GDM1 (cell line): ENCODE data around the gene TTC21A.

Source experiments
- DNase-seq: peaks from one replicate; lab custom pipeline; 2025; lab: John Stamatoyannopoulos, UW

TTC21A gene

DNA sequence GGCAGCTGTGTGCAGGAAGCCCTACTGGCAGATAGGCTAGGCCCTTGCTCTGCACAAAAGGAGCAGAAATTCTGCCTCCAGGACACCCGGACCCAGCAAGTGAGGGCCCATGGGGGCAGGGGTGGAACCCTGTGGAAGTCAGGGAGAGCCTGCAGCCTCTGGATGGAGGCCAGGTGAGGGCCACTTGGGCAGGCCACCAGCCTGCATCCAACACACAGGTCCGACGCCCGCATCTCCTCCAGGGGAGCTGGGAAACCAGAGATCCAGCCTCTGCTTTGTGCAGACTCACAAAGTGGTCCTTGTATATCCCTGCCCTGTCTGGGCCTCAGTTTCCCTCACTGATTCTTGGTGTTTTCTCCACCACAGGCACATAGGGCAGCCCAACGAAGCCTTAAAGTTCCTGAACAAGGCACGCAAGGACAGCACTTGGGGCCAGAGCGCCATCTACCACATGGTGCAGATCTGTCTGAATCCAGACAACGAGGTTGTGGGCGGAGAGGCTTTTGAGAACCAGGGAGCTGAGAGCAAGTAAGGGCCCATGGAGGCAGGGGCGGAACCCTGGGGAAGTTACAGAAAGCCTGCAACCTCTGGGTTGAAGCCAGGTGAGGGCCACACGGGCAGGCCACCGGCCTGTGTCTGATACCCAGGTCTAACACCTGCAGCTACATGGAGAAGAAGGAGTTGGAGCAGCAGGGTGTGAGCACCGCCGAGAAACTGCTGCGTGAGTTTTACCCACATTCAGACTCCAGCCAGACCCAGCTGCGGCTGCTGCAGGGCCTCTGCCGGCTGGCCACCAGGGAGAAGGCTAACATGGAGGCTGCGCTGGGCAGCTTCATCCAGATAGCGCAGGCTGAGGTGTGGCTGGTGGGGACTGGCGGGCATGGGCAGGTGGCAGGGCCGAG is 29.3 kb downstream of the TTC21A start:
- no peak for DNase-seq

DNA sequence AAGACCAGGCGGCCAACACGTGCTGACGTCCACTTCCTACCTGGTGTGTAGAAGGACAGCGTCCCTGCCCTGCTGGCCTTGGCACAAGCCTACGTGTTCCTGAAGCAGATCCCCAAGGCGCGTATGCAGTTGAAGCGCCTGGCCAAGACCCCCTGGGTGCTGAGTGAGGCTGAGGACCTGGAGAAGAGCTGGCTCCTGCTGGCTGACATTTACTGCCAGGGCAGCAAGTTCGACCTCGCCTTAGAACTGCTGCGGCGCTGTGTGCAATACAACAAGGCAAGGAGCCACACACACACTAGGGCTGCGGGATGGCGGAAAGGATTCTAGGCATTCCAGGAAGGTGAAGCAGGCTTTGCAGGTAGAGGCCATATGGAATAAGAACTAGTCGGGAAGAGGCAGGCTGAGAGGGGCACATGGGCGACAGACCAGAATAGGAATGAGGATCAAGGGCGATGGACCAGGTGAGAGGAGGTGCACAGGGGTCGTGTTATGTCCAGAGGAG is 30.0 kb downstream of the TTC21A start:
- no peak for DNase-seq

DNA sequence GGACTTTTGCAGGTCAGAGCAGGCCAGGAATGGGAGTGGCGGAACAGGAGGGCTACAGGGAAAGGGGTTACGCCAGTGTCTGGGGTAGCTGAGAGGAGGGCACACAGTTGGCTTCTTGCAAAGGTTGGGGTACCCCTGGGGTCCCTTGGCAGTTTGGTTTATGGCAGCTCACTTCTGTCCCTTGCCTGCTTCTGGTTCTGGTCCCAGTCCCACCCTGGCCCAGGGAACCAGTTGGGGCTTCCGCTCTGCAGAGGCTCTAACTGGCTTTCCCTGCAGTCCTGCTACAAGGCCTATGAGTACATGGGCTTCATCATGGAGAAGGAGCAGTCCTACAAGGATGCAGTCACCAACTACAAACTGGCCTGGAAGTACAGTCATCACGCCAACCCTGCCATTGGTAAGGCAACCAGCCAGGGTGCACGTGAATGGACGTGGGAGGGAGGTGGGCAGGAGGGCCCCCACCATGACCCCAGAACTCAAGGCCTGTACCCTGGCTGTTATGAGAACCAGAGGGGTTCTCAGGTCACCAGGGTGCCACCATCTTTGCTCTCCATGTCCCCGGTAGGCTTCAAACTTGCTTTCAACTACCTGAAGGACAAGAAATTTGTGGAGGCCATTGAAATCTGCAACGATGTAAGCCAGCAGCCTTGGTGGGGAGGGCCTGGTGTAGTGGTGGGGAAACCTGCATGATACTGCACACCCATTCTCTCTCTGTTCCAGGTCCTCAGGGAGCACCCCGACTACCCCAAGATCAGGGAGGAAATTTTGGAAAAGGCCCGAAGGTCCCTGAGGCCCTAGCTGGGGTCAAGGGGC is 30.7 kb downstream of the TTC21A start:
- no peak for DNase-seq

DNA sequence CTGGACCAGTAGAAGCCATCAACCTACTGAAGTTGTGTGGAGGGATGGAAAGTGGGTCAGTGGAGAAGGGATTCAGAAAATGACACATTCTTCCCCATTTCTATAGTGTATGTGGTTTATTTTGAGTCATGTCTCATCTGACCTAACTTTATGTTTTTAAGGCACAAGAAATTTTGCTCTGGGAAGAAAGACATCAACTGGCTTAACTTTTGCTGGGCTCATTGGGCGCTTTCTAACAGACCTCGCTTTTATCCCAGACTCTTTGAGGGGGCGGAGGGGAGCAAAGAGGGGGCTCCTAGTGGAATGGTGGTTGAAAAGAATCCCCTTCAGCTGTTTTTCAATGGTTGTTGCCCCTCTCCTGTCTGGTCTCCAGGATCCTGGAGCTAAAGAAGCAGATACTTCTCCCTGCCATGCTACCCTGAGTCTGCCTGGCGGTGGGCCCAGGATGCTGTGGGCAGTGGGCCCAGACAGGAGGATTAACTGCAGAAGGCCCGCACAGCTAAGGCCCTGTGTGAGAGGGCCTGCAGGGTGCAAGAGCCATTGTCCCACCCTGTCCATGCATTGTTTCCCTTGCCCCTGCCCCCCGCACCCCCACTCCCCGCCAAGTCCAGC is 31.4 kb downstream of the TTC21A start:
- DNase-seq = no peak

DNA sequence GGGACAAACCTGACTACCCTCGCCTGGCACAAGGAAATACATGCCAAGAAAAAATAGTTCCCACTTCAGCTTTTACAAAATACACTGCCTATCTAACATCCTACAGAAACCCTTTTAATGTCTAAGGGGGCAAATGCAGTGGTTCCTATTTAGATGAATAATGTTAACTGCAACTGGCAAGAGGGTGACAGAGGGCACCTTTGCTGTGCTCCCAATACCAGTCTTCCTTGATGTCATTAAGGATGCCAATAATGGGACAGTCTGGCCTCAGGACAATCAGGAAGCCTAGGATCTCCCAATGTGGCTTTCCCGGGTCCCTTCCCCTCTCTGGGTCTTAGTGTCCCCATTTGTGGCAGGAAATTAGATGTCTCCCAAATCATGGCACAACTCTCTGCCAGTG is 32.0 kb downstream of the TTC21A start:
- DNase-seq = no peak

DNA sequence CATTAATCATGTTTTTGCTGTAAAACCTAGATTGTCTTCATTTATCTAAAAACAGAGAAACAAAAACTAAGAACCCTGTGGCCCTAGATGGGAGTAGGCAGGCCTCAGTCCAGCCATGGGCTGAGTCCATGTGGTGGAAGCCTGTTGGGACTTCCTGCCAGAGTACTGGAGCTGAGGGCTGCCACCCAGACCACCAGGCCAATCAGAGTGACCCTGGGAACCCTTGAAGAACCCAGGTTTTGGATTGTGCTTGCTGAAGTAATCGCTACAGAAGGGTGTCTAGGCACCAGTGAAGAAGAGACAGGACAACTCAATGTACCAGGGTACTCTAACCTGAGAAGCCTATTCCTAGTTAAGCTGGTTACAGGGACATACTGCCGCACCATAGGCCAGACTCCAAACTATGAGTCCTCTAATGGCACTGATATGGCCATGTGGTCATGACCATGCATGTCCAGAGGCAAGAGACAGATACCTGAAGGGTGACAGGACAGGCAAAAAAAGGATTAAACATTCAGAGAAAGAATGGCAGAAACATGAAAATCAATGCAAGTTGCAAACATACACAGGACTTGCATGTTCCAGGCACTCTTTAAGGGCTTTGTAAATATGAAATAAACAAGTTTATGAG is 33.0 kb downstream of the TTC21A start:
- no peak for DNase-seq

DNA sequence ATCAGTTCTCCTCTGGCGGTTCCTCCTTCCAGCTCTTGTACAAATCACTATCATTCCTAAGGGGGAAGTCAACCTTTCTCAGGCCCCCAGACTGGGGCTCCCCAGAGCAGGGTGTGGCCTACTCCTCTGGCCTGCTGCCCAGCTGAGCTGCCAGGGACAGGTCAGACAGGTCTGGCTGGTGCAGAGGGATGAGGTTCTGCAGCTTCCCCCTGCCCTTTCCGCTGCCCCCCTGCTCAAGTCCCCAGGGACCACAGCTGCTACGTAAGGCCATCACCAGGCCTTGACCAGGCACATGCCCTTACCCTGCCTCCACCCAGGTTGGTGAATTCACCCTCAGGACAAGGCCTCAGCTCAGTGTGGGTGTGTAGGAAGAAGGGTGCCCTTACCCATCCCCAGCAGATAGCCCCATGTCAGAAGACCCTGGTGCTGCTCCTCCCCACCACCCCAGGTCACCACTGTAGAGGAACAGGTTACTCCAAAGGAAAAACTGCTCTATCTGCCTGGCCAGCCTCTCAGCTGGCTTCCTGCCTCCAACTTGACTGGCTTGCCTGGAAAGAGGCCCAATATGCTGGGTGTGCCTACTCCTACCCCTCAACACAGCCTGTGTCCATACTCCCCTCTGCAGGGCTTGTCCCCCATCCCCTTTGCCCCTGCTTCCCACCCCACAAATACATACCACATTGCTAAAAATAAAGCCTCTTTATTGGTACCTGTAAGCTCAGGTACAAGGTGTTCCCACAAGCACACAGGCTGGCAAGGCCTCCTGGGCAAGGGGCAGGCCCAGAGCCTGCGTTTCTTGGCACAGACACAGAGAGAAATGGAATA is 33.9 kb downstream of the TTC21A start:
- no peak for DNase-seq

DNA sequence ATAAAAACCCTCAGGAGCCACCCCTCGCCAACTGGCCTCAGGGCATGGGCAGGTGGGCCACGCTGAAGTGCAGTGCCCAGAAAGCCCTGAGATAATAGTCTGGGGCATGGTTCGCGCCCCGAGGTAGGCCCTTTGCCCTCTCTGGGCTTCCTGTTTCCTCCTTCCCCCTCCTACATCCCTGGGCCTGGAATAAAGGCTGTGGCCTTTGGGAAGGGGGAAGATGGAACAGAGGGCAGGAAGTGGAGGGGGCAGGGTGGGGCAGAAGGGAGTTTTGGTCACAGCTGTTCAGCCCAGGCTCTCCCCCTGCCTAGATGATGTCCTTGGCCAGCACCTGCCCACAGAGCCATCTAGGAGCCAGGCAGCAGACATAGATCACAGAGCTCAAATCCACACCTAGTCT is 34.6 kb downstream of the TTC21A start:
- DNase-seq = no peak

DNA sequence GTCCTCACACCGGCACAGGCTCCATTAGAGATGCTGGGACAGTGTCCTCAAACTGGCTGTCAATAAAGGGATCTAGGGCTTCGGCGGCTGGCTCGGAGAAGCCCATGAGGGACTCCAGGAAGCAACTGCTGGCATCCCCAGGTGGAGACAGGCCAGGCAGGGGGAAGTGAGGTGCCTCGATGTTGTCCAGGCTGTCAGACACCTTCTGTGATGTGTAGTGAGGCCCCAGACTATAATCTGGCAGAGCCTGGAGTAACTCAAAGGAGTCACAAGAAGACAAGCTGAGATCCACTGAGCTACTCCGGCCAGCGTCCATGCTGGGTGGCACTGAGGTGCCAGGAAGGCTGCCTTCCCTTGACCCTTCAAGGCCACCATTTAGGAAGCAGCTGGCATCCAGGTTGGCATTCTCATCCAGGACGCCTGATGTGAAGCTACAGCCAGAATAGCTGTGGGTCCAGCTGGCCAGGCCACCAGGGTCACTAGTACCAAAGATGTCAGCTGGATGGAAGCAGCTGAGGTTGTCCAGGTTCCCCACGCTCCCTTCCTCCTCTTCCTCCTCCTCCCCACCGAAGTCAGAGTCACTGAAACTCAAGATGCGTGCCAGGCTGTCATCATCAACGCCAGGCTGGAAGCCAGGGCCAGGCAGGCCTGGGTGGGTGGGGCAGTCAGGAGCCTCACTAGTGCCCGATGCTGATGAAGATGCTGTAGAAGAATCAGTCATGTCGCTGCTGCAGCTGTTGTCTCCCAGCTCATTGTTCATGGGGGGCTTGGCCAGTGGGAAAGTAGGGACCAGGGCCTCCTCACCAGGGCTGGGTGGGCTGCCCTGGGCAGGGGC is 35.8 kb downstream of the TTC21A start:
- no peak for DNase-seq

DNA sequence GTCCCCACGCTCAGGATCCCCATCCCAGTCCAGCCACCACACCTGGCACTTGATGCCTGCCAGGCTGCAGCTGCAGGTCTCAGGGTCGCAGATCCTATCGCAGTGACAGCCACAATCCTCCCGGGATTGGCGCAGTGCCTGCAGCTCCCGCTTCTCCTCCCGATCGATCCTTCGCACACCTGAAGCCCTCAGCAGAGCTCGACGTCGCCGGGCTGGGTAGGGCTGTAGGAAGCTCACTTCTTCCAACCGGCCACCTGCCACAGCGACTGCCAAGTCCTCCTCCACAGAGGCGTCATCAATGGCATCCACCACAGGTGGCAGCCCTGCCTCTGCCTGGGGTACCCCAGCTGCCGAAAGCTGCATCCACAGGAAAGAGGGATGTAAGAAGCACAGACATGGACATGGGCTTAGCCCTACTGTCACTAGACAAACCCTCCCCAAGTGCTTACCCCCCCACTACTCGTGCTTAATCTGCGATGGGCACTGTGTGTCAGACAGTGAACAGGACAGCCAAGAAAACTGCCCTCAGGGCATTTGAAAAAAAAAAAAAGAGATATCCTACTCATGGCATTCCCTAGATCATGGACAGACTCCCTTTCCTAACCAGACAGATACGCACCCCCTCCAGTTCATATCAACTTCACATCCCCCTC is 36.7 kb downstream of the TTC21A start:
- no peak for DNase-seq

DNA sequence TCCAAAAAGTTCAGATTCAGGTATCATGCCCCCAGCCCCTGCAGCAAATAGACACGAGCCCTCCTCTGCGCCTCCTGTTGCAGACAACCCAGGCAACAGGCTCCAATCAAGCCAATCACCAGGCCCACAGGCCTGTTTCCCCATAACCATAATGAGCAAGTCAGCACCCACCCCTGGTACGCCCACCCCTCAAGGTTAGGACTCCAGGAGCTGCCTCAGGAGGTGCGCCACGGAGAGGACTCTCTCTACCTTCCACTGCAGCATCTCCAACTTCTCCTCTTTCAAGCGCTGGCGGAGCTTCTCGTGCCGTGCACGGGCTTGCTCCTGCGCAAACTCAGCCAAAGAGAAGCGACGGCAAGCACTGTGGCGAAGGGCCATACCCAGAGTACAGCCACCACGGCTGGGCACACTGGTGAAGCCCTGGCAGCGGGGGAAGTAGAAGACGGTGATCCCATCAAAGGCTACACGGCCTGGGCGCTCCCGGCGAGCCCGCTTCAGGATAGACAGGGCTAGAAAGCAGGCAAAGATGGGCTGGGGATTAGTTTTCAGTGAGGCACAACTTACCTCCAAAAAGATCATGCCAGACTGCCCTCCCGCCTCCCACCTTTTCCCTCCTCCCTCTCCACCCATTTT is 37.4 kb downstream of the TTC21A start:
- DNase-seq = no peak

DNA sequence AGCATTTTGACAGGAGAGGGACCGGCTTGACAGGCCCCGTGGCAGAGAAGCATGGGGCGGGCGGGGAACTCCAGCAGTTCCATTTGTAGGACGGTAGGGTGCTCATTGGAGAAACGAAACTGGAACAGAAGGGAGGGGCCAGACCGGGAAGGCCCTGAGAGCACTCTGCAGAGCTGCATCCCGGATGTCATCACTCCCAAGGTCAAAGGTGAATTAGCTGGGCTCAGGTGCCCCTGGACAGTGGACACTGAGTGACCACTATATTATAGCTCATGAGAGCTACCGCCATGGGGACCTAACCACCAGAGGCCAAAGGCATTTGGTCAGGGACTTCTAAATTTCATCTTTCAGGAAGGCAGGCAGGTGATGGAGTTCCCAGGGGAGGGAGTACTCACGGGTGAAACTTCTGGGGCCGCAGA is 38.6 kb downstream of the TTC21A start:
- DNase-seq = no peak

DNA sequence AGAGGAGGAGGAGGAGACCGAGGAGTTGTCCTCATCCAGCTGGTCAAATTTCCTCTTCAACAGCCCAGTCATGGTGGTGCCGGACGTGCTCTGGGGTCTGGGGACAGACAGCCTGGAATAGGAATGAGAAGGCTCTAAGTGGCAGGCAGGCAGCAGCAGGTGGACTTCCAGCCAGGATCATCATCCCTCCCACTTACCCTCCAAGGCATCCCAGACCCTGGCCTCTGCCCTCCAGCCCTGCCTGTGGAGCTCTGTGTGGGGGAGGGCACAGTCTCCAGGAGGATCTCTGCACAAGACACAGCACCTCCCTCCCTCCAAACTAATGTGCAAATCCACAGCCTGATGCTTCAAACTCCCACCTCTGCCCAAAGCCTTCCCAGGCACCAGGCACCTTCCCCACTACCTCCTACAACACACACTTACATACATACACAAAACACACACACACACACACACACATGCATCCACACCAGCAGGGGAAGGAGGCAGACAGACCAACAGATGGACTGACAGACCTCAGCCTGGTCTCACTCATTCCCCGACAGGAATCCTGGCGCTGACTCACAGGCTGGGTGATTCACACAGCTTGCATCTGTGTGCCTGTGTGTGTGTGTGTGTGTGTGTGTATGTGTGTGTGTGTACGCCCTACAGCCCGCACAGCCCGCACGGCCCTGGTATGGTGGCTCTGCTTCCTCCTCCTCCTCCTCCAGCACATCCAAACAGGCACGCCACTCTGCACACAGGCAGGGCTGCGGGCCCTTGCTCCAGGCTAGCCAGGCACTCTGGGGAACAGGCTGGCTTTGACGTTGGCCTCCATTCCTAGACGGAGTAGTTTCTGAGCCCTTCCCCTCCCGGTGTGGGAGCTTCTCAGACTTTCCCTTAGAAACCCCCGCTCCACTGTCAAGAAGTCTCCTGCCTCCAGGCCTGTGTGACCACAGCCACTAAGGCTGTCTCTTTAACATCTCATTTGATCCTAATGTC is 39.4 kb downstream of the TTC21A start:
- peak; percentile 90 for DNase-seq

DNA sequence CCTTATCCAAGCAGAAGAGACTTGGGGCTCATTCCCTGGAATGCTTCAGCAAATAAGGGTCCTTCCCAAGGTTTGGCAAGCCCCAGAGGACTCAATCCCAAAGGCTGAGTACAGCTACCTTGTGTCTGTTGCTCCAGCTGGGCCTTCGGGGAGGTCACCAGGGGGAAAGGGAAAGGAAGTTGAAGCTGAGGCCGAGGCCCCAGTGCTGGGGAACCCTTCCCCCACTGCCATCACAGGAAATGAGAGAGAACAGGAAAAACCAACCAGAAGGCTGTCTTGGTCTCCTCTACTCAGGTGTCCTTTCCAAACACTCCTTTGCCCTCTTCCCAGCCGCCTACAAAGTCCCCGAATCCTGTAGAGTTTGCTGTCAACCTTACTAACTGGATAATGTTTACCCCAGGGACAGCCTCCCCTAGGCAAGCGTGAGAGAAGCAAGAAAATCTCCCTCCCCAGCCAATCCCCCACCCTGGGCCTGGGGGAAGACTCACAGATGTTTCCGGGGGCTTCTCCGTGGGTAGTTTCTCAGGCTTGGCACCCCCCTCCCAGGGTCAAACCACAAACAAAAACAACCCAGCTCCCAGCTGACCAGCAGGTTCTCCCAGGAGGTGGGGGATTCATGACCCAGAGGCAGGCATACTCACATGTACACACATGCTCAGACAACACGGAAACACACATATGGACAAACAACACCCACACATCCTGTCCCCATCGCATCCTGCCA is 40.4 kb downstream of the TTC21A start:
- peak; percentile 70 for DNase-seq

DNA sequence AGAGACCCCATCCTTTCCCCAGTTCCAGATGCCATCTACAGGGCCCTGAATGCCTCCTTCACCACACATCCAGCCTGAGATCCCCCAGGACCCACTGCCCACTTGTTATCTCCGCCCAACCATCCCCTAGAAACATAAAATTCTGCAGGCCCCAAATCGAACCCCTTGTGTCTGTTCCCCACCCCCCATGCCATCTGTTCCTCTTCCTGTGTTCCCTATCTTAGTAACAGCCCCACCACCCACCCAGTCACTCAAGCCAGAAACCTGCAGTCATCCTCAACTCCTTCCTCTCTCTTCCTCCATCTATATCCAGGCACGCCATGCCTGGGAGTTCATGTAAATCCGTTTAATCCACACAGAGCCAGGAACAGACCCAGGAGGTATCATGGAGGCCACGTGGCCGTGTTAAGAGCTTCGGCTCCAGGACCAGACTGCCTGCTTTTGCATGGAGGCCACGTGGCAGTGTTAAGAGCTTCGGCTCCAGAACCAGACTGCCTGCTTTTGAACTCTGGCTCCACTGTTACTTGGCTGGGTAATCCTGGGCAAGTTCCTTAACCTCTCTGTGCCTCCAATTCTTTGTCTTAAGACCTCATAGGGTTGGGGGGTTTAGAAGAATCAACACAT is 41.1 kb downstream of the TTC21A start:
- peak; percentile 60 for DNase-seq

DNA sequence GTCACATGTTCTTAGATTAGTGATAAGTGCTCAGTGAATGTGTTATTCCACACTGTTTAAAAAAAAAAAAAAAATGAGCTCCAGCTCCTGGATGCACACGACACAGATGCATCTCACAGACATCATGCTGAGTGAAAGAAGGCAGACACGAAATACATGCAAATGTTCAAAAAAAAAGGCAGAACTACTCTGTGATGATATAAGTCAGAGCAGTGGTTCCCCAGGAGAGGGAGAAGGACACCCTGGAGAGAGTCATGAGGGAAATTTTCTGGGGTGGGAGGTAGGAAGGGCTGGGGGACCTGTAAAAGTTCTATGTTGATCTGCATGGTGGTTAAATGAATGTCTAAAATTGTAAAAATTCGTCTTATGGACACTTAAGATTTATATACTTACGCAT is 41.6 kb downstream of the TTC21A start:
- DNase-seq = no peak
